ENCODE results near the gene VPS45. TPM values are rescaled to one million over a fixed set of nuclear protein-coding genes. Genes with fewer than 3 reads are reported as not detected.
A peak's percentile ranks its signal among the peaks of the same experiment; 100 is the strongest.

The VPS45 gene
- total RNA-seq, 1 experiment from 2014 or later, result 28.2 TPM

DNA sequence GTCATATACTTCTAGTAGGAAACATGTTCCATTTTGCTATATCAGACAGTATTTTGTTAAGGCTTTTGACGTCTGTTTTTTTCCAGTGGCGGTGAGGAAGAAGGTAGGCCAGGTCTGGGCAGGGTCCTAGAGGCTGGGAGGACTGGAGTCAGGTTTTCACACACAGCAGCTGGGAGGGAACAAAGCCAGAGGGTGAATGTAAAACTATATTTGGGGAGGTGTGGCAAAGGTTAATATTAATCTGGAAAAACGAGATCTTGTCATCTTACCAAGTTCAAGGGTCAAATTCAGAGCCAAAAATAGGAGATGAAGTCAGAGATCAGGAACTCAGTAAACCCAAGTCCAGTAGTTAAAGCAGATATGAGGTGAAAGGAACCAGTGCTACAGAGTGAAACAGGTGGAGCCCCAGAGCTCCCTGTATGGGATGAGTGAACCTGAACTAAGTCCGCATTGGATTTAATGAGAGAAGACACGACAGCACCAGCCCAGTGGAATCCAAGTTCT is 46.3 kb upstream of the VPS45 start:
- ChIA-PET CTCF (interaction anchor here (2.0 kb wide), 1 partner anchor 166 kb away, joined by 7 read pairs; no protein-coding TSS in a partner anchor), POLR2A (no interaction called here)
- no peak for ATAC-seq
- Mint-ChIP-seq H3K27ac (peak overlapping the region; percentile 43), H3K4me1 (peaks cover 22% of the 10 kb centered on the region), H3K27me3 (ENCODE audit: low read depth) (no peaks in the 10 kb centered on the region; the same call in 1 of the 2 replicates), H3K9me3 (no peaks in the 10 kb centered on the region), H3K4me3 (no peak overlapping the region), H3K36me3 (no peaks in the 10 kb centered on the region)
- no peak for DNase-seq (ENCODE audit: low spot score)
- TF ChIP-seq KAT7 (CRISPR knock-in tag; IDR thresholded peaks at IDR 0.05; ENCODE audit: borderline replicate concordance), result no peak
- TF ChIP-seq NR3C1 (CRISPR knock-in tag; conservative IDR thresholded peaks at IDR 0.05; ENCODE audit: low read depth), result no peak
- TF ChIP-seq TP53 (CRISPR knock-in tag; IDR thresholded peaks at IDR 0.05), result no peak
- no peak for TF ChIP-seq OVOL2 (CRISPR knock-in tag; IDR thresholded peaks at IDR 0.05; ENCODE audit: borderline replicate concordance)
- TF ChIP-seq USF1 (CRISPR knock-in tag; IDR thresholded peaks at IDR 0.05), result no peak
- no peak for TF ChIP-seq SOX15 (CRISPR knock-in tag; IDR thresholded peaks at IDR 0.05)
- TF ChIP-seq ELF4 (CRISPR knock-in tag; IDR thresholded peaks at IDR 0.05; ENCODE audit: low read depth), result no peak
- no peak for TF ChIP-seq CREM (CRISPR knock-in tag; IDR thresholded peaks at IDR 0.05)
- no peak for TF ChIP-seq PRRX2 (CRISPR knock-in tag; IDR thresholded peaks at IDR 0.05)
- TF ChIP-seq NFYB (CRISPR knock-in tag; conservative IDR thresholded peaks at IDR 0.05; ENCODE audit: low read depth), result no peak
- TF ChIP-seq ZNF396 (CRISPR knock-in tag; IDR thresholded peaks at IDR 0.05; ENCODE audit: borderline replicate concordance), result no peak
- TF ChIP-seq ZNF219 (CRISPR knock-in tag; IDR thresholded peaks at IDR 0.05; ENCODE audit: borderline replicate concordance), result no peak
- TF ChIP-seq JAZF1 (CRISPR knock-in tag; IDR thresholded peaks at IDR 0.05), result no peak
- no peak for TF ChIP-seq ATF1 (CRISPR knock-in tag; IDR thresholded peaks at IDR 0.05)
- TF ChIP-seq TEAD1 (CRISPR knock-in tag; IDR thresholded peaks at IDR 0.05), result no peak
- no peak for TF ChIP-seq ZSCAN18 (CRISPR knock-in tag; IDR thresholded peaks at IDR 0.05)
- no peak for TF ChIP-seq PREB (CRISPR knock-in tag; IDR thresholded peaks at IDR 0.05; ENCODE audit: borderline replicate concordance)
- no peak for TF ChIP-seq USF2 (CRISPR knock-in tag; IDR thresholded peaks at IDR 0.05)
- TF ChIP-seq SP1 (CRISPR knock-in tag; conservative IDR thresholded peaks at IDR 0.05), result no peak

GRCh38 chr1:150022357-150022756 is 45.2 kb upstream of the VPS45 start:
- ATAC-seq (peak; percentile 80), DNase-seq (ENCODE audit: low spot score) (peak; percentile 19)
- CTCF ChIA-PET, result interaction anchor here (0.6 to 2.0 kb wide), 4 partner anchors 8 to 165 kb away, joined by 3 to 7 read pairs (median 5); no protein-coding TSS in a partner anchor
- Mint-ChIP-seq H3K4me3 (no peak overlapping the region), H3K36me3 (no peaks in the 10 kb centered on the region), H3K27me3 (ENCODE audit: low read depth) (no peaks in the 10 kb centered on the region; the same call in 1 of the 2 replicates), H3K9me3 (no peaks in the 10 kb centered on the region), H3K4me1 (peaks cover 19% of the 10 kb centered on the region), H3K27ac (peak overlapping the region; percentile 88; the same call in 1 of the 2 replicates)
- POLR2A ChIA-PET, result no interaction called here
- TF ChIP-seq RELA (CRISPR knock-in tag; IDR thresholded peaks at IDR 0.05; ENCODE audit: borderline replicate concordance) (no peak), IRF1 (CRISPR knock-in tag; IDR thresholded peaks at IDR 0.05) (no peak), FOXK1 (CRISPR knock-in tag; IDR thresholded peaks at IDR 0.05) (no peak), ESRRA (CRISPR knock-in tag; IDR thresholded peaks at IDR 0.05; ENCODE audit: borderline replicate concordance) (no peak), CREB1 (CRISPR knock-in tag; IDR thresholded peaks at IDR 0.05) (no peak), ZNF317 (CRISPR knock-in tag; IDR thresholded peaks at IDR 0.05; ENCODE audit: borderline replicate concordance, low read depth) (no peak), NFYB (CRISPR knock-in tag; conservative IDR thresholded peaks at IDR 0.05; ENCODE audit: low read depth) (no peak), JAZF1 (CRISPR knock-in tag; IDR thresholded peaks at IDR 0.05) (no peak), RORB (CRISPR knock-in tag; IDR thresholded peaks at IDR 0.05) (no peak)
- TF ChIP-seq, protein P1, sequence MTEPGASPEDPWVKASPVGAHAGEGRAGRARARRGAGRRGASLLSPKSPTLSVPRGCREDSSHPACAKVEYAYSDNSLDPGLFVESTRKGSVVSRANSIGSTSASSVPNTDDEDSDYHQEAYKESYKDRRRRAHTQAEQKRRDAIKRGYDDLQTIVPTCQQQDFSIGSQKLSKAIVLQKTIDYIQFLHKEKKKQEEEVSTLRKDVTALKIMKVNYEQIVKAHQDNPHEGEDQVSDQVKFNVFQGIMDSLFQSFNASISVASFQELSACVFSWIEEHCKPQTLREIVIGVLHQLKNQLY (CRISPR knock-in tag; IDR thresholded peaks at IDR 0.05), result no peak
- TF ChIP-seq, protein P2, sequence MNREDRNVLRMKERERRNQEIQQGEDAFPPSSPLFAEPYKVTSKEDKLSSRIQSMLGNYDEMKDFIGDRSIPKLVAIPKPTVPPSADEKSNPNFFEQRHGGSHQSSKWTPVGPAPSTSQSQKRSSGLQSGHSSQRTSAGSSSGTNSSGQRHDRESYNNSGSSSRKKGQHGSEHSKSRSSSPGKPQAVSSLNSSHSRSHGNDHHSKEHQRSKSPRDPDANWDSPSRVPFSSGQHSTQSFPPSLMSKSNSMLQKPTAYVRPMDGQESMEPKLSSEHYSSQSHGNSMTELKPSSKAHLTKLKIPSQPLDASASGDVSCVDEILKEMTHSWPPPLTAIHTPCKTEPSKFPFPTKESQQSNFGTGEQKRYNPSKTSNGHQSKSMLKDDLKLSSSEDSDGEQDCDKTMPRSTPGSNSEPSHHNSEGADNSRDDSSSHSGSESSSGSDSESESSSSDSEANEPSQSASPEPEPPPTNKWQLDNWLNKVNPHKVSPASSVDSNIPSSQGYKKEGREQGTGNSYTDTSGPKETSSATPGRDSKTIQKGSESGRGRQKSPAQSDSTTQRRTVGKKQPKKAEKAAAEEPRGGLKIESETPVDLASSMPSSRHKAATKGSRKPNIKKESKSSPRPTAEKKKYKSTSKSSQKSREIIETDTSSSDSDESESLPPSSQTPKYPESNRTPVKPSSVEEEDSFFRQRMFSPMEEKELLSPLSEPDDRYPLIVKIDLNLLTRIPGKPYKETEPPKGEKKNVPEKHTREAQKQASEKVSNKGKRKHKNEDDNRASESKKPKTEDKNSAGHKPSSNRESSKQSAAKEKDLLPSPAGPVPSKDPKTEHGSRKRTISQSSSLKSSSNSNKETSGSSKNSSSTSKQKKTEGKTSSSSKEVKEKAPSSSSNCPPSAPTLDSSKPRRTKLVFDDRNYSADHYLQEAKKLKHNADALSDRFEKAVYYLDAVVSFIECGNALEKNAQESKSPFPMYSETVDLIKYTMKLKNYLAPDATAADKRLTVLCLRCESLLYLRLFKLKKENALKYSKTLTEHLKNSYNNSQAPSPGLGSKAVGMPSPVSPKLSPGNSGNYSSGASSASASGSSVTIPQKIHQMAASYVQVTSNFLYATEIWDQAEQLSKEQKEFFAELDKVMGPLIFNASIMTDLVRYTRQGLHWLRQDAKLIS (CRISPR knock-in tag; IDR thresholded peaks at IDR 0.05; ENCODE audit: borderline replicate concordance), result no peak

Data from WTC11 (cell line).